Right renal pelvis (tissue), 4 donors: Measurements from ENCODE around the gene APLP2. TPM values are rescaled to one million over a fixed set of nuclear protein-coding genes. Genes with fewer than 3 reads are reported as not detected.
"Not testable (repeated sequence)": the region's sequence is repeated elsewhere in the genome, so short reads cannot be mapped to it uniquely, and the experiment has no call there.

Experiments used
- DNase-seq, 4 donors: peaks; one replicate each; pipeline ENCODE4 v3.0.0-alpha.2; 2013; ENCODE audit warnings: low read depth in 4 of 4, low spot score in 3 of 4, missing footprints in 1 of 4
- polyA plus RNA-seq, 4 donors: library from polyadenylated mRNA; unstranded; fragments of 120-200 nt; gene quantifications; one replicate each; pipeline ENCODE4 v1.2.1, GENCODE V29; 2013; ENCODE audit not compliant: insufficient read length in 4 of 4

APLP2 gene
- polyA plus RNA-seq, 4 donors, result 469 to 510 (median 500) TPM

DNA sequence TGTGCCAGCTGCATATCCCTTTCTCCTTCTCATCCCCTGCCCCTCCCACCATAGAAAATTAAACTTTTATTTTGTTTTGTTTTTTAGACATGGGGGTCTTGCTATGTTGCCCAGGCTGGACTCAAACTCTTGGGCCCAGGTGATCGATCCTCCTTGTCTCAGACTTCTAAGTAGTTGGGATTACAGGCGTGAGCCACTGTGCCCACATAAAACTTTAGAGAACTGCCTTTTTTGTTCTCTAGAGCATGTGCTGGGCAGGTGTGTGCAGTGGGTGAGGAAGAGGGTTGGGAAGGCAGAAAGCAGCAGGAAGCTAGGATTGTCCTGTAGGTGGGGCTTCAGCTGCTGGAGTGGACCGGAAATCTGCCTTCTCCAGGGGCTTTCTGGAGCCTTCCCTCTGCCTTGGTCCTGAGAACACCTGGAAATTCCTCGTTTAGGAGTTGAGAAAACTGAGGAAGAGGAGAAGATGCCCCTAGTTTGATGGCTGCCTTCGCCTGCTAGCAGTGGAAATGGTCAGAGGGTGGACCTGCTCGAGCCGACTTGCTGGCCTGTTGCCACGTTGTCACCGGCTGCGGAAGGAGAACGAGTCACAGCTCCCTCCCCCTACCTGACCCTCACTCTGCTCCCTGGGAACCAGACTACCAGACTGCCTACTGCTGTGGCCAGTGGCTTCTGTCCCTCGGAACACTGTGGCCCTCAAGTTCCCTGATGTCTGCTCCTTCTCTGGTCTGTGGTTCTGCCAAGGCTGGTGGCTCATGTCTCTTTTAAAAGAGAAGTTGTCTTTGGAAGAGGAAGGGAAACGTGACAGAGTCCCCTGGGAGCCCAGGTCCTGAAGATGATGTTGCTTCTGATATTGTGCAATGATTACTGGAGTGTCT is 93.9 kb downstream of the APLP2 start:
- no peak for DNase-seq

DNA sequence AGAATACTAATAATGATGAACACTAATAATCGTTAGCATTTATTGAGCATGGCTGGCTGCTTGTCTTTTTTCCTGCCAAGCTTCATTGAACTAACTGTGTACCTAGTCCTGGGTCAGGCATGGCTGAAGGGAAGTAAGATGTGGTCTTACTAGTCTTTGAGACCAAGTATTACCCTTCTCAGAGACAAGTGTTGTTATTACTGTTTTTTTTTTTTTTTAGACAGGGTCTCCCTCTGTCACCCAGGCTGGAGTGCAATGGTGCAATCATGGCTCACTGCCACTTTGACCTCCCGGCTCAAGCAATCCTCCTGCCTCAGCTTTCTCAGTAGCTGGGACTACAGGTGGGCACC is 94.5 kb downstream of the APLP2 start:
- no peak for DNase-seq

DNA sequence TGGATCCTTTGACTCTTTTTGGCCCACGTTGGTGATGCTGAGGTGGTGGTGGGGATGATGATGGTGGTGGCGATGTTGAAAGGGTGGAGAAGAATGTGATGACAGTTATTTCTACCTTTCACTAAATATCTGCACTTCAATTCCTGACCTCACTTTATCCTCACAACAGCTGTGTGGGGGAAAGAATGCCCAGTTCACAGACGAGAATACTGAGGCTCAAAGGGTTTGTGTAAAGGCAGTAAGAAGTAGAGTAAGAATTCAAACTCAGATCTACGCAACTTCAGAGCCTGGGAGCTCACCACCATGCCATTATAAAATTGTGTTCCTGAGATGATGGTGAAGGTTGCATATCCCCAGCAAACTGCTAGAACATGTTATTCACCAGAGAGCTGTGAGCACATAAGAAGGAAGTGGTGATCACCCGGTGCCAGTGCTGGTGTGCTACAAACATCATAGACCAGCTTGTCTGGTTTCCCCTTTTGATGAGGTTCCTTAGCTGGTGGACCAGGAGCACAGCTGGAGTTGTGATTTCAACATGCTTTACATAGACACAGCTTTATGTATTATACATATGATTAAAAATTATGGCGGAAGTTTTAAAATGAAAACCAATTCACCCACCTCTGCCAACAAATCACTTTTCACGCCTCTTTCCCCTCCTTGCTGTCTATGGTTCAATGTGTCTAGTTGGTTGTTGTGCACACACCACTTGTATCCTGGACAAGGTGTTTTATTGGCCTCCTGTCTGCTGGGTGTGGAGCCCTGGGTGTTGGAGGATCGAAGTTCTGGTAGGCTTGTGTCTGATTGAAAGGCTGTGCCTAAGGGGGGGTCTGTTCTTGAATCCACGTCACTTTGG is 96.1 kb downstream of the APLP2 start:
- no peak for DNase-seq

DNA sequence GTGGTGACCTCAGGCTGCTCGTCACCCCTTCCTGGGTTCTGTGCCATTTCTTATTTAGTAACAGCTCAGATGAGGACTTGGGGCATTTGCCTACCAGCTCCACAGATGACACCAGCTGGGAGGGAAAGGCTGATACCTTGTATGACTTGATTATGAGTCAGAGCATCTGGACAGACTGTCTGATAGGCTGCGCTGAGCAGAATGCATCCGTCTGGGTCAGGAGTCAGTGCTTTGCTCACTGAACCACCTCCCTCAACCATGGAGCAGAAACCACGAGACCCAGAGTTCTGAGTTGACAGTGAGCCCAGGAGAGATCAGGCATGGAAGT is 96.7 kb downstream of the APLP2 start:
- no peak for DNase-seq

DNA sequence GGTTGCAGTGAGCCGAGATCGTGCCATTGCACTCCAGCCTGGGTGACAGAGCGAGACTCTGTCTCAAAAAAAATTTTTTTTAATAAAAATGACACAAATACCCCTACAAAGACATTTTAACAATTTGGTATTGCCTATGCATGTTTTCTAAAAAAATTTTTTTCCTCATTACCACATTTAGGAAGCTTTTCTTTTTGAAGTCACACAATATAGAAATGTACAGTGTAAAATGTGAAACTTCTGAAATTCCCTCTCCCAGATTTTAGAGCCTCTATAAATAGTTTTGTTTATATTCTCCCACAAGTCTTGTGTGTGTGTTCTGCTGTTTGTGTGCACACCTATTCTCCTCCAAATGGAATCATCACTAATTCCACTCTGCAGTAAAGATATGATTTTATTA is 97.5 kb downstream of the APLP2 start:
- no peak for DNase-seq

DNA sequence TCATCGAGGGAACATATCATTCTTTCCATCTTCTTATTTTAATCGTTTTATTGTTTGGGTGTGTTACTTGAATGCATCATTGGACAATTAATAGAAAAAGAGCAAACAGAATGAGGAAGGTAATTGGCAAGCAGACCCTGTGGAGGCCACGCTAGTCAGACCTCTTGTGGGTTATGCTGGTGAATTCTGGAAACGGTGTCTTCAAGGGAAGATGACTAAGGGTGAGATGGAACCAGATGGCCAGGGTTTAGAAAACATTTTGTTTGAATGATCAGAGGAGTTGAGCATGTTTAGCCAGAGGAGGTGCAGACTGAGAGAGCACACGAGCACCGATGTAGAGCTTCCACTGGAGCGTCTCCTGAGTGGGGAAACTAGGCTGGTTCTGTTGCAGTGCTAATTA is 98.4 kb downstream of the APLP2 start:
- no peak for DNase-seq

DNA sequence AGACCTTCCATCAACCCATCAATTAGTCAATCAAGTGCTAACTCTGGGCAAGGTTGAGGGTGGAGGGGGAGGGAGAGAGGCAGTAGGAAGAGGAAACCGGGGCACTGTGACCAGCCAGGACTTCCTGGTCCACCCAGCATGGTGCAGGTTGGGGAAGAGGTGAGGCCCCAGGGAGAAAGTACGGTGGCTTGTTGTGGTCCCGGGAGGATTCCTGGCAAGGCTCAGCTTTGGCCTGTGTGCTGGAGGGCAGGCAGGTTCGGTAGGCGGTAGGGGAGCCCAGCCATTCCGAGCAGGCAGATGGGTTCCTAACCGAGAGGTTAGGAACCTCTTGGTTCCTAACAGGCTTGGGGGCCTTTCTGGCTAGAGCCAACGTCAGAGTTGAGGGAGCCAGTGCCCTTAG is 100.7 kb downstream of the APLP2 start:
- no peak for DNase-seq

DNA sequence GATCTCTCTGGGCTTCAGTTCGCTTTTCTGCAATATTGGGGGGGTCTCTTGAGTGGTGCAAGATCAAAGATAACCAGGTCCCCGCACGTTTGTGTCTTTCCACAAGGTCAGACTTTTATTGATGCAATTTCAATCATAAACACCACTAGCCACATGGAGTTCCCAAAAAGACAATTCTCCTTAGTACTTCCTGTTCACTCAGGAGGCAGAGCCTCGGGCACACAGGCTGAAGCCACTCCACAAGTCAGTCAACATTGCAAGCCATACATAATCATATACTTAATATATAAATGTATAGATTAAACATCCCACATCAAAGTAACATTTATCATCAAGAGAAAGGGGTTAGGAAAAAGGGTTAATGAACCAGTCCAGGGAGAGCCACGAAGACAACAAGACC is 101.8 kb downstream of the APLP2 start:
- no peak for DNase-seq

DNA sequence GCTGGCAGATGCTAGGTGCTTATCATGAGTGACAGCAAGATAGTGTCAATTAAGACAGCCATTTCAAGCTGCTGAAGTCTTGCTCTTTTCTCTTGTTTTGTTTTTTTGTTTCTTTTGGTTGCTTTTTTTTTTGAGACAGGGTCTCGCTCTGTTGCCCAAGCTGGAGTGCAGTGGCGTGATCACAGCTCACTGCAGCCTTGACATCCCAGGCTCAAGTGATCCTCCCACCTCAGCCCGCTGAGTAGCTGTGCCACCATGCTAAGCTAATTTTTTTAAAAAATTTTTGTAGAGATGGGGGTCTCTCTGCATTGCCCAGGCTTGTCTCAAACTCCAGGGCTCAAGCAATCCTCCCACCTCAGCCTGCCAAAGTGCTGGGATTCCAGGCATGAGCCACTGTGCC is 102.3 kb downstream of the APLP2 start:
- DNase-seq, result not testable (repeated sequence)

DNA sequence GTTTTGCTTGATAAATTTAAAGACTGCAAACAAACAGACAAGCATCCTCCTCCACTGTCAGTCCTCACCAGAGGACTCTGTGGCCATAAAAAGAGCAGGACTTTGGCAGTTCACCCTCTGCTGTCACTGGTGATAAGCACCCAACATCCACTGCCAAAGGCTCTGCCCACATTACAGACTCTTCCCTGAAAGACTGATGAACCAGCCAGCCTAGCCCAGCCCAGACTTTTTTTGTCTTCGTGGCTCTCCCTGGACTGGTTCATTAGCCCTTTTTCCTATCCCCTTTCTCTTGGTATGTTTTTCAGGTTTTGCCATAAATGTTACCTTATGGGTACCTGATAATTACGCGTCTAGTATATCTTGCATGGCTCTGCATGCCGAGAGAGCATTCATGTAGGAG is 104.9 kb downstream of the APLP2 start:
- no peak for DNase-seq

DNA sequence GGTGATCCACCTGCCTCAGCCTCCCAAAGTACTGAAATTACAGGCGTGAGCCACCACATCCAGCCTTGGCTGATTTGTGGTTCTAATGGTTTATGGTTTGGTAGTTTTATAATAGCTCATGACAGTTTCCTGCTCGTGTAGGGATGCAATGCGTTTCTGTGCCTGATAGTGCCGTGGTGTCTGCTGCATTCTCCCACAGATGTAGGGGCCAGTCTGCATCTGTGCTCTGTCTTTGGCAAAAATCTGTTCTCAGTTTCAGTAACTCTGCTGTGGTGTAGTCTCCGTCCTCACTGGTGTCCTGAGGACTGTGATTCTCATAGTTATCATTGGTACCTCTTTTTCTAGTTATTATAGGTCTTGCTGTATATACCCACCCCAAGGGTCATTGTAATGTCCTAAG is 106.2 kb downstream of the APLP2 start:
- DNase-seq, result no peak

DNA sequence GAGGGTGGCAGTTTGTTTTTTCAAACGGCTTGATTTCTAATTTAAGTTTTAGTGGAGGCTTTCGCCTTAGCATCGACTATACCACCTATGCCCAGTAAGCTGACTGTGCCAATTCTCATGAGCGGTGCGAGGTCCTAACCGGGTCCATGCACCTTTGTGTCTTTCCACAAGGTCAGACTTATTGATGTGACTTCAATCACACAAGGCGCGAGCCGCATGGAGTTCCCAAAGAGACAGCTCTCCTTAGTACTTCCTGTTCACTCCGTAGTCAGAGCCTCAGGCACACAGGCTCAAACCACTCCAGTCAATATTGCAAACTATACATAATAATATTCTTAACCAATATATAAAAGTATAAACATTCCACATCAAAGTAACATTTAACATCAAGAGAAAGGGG is 108.1 kb downstream of the APLP2 start:
- no peak for DNase-seq

DNA sequence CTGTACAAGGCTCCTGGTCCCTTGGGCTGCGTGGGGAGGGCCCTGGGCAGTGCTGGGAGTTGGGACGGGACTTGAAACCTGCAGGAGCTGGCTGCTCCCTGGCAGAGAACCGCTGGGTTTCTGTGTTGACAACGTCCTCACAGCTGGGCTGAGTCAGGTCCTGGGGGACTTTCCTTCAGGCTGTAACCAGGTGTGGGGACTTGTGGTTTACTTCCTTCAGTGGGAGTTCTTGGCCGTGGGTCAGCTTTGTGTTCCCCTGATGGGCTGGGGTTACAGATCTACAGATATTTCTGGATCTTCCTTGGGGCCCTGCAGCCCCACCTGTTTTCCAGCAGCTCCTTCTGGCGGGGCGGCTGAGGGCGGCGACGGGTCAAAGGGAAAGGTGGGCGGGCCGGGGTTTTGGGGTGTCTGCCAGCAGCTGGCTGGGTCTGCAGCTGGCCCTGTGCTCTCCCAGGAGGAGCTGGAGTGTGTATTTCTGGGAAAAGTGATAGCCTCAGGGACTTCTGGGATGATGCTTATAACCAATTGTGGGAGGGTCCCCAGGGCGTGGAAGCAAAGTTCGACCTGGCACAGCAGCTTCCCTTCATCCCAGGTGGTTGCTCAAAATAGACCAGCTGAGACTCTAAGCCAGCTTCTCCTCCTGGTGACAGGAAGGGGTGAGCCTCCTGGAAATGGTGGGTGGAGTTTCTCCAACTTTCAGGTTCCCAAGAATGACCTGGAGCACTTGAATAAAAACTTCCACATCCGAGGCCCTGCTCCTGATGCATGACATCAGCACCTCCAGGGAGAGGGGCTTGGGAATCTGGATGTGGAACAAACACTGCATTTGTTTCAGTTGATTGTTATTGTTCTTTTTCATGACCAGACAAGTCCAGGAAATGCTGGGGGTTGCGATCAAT is 109.0 kb downstream of the APLP2 start:
- no peak for DNase-seq

DNA sequence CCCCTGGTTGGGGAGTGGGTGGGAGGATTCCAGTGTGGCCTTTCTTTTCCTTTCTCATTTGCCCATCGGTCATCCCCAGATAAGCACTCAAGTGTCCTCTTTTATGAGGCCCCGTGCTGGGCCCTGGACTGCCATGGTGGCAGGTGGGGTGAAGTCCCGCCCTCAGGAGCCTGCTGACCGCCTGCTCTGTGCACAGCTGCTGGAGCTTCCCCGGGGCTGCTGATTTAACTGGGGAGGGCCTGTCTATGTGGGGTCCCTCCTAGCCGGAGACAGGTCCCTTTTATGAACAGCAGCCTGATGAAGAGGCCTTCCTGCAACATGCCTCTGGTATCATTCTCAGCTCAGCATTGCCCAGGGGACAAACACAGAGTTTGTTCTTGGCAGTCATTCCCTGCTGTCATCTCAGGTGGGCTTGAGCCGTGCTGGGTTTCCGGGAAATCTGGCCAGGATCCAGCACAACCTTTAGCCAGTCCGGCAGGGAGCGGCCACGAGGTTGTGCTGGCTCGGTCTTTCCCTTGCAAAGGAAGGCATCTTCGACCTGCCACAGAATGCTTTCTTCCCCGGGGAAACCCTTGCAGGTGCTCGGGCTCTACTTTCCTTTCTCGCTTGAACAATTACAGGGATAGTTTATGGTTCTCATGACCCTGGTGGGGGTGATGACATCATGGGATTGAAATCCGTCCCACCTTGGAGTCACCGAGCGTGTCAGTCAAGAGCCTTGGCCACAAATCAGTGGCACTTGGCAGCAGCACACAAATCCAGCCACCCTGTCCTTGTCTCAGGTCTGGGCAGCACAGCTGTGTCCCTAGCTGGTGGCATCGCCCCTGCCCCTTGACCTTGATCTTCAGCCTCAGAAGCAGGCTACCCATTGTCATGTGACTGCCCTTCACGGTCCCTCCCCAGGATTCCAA is 110.0 kb downstream of the APLP2 start:
- DNase-seq, result peak in 1 of 4 donors; percentile 47

DNA sequence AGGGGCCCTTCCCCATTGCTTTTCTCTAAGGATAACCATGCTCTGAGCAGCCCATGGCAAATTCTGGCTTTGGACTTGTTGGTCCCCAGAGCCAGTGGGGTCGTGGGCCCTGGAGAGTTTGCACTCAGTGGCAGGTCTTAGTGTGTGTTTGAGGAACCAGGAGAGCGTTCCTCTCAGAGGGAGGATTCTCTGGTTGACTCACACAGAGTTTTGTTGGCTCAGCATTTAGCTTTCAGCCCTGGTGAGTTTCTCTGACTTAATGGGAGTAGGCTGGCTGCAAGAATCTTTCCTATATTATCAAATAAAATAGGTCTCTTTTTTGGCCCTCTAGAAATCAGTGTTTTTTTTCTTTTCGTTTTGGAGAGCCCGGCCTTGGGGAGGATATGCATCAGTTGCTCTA is 110.8 kb downstream of the APLP2 start:
- no peak for DNase-seq

DNA sequence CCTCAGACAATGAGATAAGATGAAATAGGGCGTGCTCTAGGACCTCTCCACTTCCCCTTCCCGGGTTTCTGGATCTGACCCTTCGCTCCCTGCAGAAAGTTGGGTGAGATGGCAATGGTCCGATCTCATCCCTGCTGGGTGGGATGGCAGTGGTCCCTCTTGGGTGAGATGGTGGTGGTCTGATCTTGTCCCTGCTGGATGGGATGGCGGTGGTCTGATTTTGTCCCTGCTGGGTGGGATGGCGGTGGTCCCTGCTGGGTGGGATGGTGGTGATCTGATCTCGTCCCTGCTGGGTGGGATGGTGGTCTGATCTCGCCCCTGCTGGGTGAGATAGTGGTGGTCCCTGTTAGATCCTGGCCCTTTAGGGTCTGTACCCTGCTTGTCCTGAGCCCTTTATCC is 111.2 kb downstream of the APLP2 start:
- DNase-seq, result no peak

DNA sequence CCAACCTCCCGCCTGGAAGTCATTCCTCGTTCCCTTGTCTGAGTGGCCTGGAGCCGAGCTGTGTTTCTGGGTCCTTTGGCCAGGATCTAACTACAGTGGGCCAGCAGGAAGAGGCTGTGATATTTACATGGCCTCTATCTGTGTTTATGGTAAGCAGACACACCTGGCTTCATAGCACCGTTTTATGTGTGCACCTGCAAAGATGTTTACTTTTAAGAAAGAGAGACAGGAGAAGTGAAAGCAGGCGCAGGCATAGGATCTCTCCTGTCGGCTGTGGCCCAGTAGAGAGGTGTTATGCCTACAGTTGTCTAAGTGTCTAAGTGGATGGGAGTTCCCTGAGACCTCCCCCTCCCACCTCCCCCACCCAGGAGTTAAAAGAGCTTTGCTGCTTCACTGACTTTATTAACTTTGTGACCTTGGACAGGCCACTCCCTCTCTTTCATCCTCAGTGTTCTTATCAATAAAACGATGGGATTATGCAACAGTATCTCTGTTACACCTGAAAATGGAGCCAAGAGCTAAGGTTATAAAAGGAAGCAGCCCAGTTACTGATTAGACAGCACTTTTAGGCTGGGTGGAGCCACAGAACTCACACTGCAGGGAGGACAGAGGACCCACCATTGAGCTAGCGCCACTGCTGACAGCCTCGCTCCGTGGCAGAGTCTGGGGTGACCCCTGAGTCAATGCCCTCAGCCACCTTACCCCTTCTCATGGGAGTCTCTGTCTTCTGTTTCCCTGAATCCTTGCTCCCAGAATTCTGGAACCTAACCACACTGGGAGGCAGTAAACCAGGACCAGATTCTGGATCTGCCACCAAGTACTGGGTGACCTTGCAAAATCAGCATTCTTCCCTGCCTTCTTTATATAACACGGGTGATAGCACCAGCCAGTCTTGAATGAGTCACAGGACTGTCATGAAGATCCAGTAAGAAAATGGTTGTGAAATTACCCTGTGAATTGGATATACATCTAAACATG is 111.9 kb downstream of the APLP2 start:
- DNase-seq, result peak in 2 of 4 donors; percentile 58 to 59

DNA sequence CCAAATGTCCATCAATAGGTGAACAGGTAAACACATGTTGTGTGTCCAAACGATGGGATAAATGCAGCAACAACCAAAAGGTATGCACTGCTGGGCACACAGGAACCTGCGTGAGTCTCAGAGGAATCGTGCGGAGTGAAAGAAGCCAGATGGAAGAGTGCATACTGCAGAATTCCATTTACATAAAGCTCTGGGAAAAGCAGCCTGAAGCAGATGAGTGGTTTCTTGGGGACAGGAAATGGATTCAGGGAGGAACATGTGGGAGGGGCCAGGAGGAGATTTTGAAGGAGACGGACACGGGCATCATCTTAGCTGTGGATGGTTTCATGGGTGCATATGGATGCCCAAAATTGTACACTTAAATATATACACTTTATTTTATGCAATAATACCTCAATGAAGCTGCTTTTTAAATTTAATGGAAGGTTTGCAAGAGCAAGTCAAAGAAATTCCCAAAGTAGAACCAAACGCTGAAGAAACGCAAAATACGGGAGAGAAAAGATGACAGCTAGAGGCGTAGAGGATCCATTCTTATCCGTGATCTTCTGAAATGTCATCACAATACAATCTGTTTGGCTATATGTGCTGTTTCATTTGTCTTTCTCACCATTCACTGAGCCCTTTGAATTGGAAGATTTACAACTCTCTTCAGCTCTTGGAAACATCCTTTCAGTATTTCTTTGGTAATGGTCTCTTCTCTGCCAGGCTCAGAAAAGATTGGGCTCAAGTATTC is 114.3 kb downstream of the APLP2 start:
- DNase-seq, result no peak
